Thoracic aorta (tissue), 2 donors: Measurements from ENCODE around the gene FBXO44. TPM values are rescaled to one million over a fixed set of nuclear protein-coding genes. Genes with fewer than 3 reads are reported as not detected.
A peak's percentile ranks its signal among the peaks of the same experiment; 100 is the strongest.

Experiments used
- ATAC-seq: fragments of 150-250 bp; one replicate; pipeline ENCODE4 v1.8.0; 2017; ENCODE audit warnings: low read depth; ENCODE audit not compliant: insufficient number of reproducible peaks, low FRiP score
- DNase-seq: peaks from one replicate; pipeline ENCODE4 v3.0.0-alpha.2; 2020; ENCODE audit warnings: low spot score
- H3K27ac ChIP-seq, 2 donors: fragments of 200-600 bp; sonication (generic); 1 replicate in 1 of 2; 2 replicates in 1 of 2; pipeline ENCODE4 v1.5.1; 2016; ENCODE audit warnings: mild to moderate bottlenecking in 2 of 2, moderate library complexity in 2 of 2
- H3K27me3 ChIP-seq: fragments of 200-600 bp; sonication (generic); replicated peaks from 2 replicates; pipeline ENCODE4 v1.6.0; 2016; ENCODE audit warnings: mild to moderate bottlenecking; ENCODE audit not compliant: insufficient read depth
- H3K36me3 ChIP-seq: fragments of 200-600 bp; sonication (generic); one replicate; pipeline ENCODE4 v1.5.1; 2016
- H3K4me1 ChIP-seq, 2 donors: fragments of 200-600 bp; sonication (generic); 1 replicate in 1 of 2; 2 replicates in 1 of 2; pipeline versions ENCODE4 v1.5.1 to v1.6.0; 2016; ENCODE audit warnings: low read depth in 2 of 2, mild to moderate bottlenecking in 1 of 2; ENCODE audit not compliant: control insufficient read depth in 1 of 2
- H3K4me3 ChIP-seq: fragments of 200-600 bp; sonication (generic); 2 replicates; pipeline ENCODE4 v1.5.1; 2016; ENCODE audit warnings: mild to moderate bottlenecking
- H3K9me3 ChIP-seq: fragments of 200-600 bp; sonication (generic); 2 replicates; pipeline ENCODE4 v1.5.1; 2016
- total RNA-seq, 2 donors: library from RNA; depleted of rRNA; stranded (reverse); fragments of >200 nt; gene quantifications; one replicate each; pipeline versions ENCODE4 v1.1.0 to v1.2.3, GENCODE V29; 2016
- TF ChIP-seq, protein P1 (sequence below): fragments of 200-600 bp; sonication (generic); IDR thresholded peaks from one replicate; pipeline ENCODE4 v1.5.1; 2019; ENCODE audit warnings: antibody characterized with exemption

Gene FBXO44
- total RNA-seq, 2 donors from 2014 or later, result 21.9 to 35.2 TPM

DNA sequence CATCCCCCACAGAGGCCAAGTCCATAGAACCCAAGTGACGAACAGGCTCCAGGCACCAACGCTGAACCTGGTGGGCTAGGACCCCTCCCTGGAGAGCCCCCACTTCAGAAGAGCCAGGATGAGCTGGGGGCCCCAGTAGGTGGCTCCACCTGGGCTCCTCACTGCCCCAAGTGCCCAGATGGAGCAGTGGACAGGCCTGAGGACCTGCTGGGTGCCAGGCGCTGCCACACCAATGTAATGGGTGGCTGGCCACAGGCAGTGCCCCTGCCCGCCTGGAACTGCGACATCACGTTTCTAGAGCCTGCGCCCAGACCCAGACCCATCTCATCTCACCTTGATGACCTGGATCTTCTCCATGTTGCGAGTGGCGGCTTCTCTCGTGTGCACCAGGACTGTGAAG, 20.6 kb downstream of the FBXO44 start:
- TF ChIP-seq, protein P1, sequence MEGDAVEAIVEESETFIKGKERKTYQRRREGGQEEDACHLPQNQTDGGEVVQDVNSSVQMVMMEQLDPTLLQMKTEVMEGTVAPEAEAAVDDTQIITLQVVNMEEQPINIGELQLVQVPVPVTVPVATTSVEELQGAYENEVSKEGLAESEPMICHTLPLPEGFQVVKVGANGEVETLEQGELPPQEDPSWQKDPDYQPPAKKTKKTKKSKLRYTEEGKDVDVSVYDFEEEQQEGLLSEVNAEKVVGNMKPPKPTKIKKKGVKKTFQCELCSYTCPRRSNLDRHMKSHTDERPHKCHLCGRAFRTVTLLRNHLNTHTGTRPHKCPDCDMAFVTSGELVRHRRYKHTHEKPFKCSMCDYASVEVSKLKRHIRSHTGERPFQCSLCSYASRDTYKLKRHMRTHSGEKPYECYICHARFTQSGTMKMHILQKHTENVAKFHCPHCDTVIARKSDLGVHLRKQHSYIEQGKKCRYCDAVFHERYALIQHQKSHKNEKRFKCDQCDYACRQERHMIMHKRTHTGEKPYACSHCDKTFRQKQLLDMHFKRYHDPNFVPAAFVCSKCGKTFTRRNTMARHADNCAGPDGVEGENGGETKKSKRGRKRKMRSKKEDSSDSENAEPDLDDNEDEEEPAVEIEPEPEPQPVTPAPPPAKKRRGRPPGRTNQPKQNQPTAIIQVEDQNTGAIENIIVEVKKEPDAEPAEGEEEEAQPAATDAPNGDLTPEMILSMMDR, result no peak
- DNase-seq, result no peak
- Histone ChIP-seq H3K36me3 (peaks cover 17% of the 10 kb centered on the region), H3K4me1 (peaks cover 8 to 10% of the 10 kb centered on the region in 2 donors), H3K27me3 (no peaks in the 10 kb centered on the region), H3K27ac (no peak overlapping the region), H3K9me3 (no peaks in the 10 kb centered on the region), H3K4me3 (no peak overlapping the region)
- ATAC-seq, result no peak

DNA sequence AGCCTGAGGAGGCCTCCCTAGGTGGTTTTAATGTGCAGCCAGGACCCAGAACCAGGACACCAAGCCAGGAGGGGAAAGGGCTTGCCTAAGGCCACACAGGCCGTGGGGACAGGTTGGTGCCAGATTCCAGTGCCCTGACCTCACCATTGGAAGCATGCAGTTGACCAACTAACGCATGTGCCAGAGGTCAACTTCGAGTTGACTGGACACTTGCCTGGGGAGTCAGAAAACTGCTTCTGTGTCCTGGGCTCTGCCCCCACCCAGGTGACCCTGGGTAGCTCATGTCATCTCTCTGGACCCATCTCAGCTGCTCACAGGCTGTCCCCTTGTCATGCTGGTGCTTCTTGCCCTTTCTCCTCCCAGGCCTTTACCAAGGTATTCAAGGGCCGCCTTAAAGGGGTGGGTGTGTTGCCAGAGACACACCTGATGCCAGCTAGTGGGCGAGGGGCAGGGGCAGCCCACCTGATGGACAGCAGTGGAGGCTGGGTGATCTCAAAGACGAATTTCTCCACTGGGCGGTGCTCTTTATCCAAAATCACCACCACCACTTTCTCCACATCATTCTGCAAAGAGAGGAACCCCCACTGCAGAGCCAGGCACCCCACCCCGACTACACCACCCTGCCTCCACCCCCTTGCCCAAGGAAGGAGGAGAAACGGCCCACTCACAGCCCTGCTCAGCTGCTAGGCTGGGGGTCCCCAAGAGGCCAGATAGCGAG, 21.9 kb downstream of the FBXO44 start:
- no peaks in the 10 kb centered on the region for H3K27me3 ChIP-seq

DNA sequence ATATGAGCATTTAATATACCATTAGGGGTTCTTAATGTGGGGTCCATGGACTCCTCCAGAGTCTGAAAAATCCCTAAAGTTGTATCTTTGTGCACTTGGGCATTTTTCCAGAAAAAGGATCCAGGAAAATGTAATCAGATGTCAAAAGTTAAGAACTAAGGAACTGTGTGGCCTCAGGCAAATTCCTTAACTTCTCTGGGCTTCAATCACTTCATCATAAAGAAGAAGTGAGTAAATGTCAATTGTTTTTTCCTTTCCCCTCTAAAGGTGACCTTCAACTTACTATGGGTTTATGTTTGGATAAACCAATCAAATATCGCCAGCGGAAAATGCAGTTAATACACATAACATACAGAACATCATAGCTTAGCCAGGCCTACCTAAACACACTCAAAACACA, 23.8 kb downstream of the FBXO44 start:
- Histone ChIP-seq H3K27ac (no peak overlapping the region), H3K27me3 (no peaks in the 10 kb centered on the region), H3K4me1 (peaks cover 8 to 22% of the 10 kb centered on the region in 2 donors), H3K9me3 (no peaks in the 10 kb centered on the region), H3K4me3 (no peak overlapping the region), H3K36me3 (peaks cover 13% of the 10 kb centered on the region)
- TF ChIP-seq, protein P1, result no peak
- DNase-seq (no peak), ATAC-seq (no peak)

More for the DNA sequence above, 21.9 kb downstream of the FBXO44 start:
- TF ChIP-seq, protein P1, result no peak
- H3K4me3 ChIP-seq, result no peak overlapping the region
- no peak overlapping the region for H3K27ac ChIP-seq
- DNase-seq (no peak), ATAC-seq (no peak)
- H3K36me3 ChIP-seq, result peaks cover 17% of the 10 kb centered on the region
- no peaks in the 10 kb centered on the region for H3K9me3 ChIP-seq
- peaks cover 8 to 13% of the 10 kb centered on the region in 2 donors for H3K4me1 ChIP-seq

DNA sequence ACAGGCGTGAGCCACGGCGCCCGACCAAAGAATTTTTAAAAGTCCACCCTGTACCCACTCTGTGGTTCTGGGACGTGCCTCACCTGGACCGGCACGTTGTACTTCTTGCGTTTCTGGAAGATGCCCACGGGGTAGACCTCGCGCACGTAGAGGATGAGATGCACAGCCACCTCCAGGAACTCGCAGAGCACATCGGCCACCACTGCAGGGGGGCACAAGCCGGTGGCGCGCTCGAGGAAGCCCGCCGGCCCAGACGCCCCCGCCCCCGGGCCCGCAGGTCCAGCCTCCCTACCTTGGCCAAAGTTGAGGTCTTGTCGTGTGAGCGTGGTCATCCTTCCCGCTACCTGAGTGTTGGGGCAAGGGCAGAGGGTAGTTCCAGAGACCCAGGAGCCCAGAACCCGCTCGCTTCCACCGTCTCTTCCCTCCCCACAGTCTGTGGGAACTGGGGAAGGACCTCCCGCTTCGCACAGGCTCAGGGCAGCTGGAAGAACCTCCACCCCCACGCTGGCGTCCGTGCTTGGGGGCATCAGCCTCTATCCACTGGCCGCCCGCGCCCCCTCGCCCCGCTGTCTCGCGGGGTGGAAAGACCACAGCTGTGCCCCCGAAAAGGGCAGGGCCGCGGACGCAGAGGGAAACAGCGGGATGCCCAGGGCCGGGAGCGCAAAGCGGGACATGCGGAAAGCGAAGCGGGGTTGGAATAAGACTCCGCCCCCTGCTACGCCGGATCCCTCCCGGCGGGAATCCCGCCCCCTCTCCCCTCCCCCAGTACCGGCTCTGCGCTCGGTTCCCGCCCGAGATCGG, 25.8 kb downstream of the FBXO44 start:
- peaks cover 4% of the 10 kb centered on the region for H3K36me3 ChIP-seq
- H3K9me3 ChIP-seq, result no peaks in the 10 kb centered on the region
- H3K27me3 ChIP-seq, result no peaks in the 10 kb centered on the region
- H3K4me1 ChIP-seq, result peaks cover 8 to 22% of the 10 kb centered on the region in 2 donors
- peak overlapping the region; percentile 68 to 69 for H3K27ac ChIP-seq
- DNase-seq (no peak), ATAC-seq (no peak)
- TF ChIP-seq, protein P1, result no peak
- peak overlapping the region; percentile 92 for H3K4me3 ChIP-seq

DNA sequence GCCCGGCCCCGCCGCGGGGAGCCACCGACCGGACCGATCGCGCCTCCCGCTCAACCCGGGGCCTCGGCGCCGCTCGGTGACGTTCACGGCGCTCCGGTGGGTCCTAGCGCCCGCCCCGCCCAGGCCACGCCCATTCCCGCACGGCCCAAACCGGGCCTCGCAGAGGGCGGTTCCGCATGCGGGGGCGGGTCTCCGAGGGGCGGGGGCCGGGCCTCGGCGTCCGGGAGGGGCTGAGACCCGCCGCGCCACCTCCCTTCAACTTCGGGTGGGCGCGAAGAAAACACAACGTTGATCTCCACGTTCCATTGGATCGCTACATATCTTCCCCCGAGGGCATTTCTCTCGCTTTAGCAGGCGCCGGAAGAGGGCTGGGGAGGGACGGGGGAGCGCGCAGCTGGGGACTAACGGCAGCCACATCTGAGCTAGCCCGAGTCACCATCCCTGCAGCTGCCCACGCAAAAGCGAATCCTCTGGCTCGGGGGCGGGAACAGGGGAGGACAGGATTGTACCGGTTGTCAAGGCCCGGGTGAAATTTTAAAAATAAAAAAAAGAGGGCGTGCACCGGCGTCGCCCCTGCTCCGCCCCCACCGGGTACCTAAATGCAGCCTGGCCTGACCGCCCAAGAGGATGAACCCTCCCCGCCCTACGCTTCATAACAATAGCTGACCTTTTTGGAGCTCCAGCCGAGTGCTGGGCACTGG, 26.5 kb downstream of the FBXO44 start, which contains the start of gene MAD2L2:
MAD2L2 (minus strand) TSS at position 78 of the 701 bp plus-strand sequence. CDS start 547 bp downstream, outside the sequence.
- ATAC-seq, result peak; percentile 69
- peak; percentile 60 for DNase-seq
- H3K36me3 ChIP-seq, result no peaks in the 10 kb centered on the region
- H3K4me1 ChIP-seq, result peaks cover 8 to 22% of the 10 kb centered on the region in 2 donors
- H3K27ac ChIP-seq, result peak within 1 kb of the TSS; percentile 68 to 69
- peak within 1 kb of the TSS; percentile 92 for H3K4me3 ChIP-seq
- TF ChIP-seq, protein P1, result no peak
- no peaks in the 10 kb centered on the region for H3K9me3 ChIP-seq
- no peaks in the 10 kb centered on the region for H3K27me3 ChIP-seq
